ENCODE data around the gene ARHGAP10.
"Not testable (repeated sequence)": the region's sequence is repeated elsewhere in the genome, so short reads cannot be mapped to it uniquely, and the experiment has no call there.

Gene ARHGAP10

DNA sequence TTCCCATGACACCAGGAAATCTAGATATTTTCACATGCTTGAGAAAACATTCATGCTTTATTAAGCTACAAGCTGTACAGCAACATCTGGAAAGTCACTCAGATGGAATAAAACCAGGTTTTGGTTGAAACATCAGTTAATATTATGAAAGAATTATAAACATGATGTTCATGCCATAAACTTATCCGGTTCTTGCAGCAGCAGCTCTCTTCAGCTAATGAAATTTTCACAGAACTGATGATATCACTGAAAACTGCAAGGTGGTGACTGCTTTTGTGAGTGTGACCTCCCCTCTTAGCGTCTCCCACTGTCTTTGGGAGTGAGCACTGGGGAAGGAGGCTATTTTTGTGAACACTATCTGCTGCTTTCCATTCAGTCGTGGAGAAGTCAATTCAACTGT, 56.9 kb downstream of the ARHGAP10 start:
- Histone ChIP-seq H3K36me3 (ENCODE audit: control insufficient read depth in 5 of 5, insufficient read depth in 5 of 5, low read length in 5 of 5) (no peaks in the 10 kb centered on the region), H3K27ac (ENCODE audit: low read depth, low read length) (no peak overlapping the region), H3K4me1 (ENCODE audit: control insufficient read depth in 5 of 5, insufficient read depth in 5 of 5, low read length in 5 of 5) (peaks cover 5 to 38% (median 33%) of the 10 kb centered on the region in 5 donors), H3K9me3 (ENCODE audit: control insufficient read depth in 5 of 5, low read length in 5 of 5) (no peaks in the 10 kb centered on the region), H3K9ac (ENCODE audit: low read length in 5 of 5) (no peak overlapping the region), H3K4me3 (ENCODE audit: low read depth in 1 of 5, low read length in 5 of 5) (no peak overlapping the region), H3K27me3 (ENCODE audit: control insufficient read depth in 5 of 5, insufficient read depth in 4 of 5, low read length in 5 of 5) (no peaks in the 10 kb centered on the region)

DNA sequence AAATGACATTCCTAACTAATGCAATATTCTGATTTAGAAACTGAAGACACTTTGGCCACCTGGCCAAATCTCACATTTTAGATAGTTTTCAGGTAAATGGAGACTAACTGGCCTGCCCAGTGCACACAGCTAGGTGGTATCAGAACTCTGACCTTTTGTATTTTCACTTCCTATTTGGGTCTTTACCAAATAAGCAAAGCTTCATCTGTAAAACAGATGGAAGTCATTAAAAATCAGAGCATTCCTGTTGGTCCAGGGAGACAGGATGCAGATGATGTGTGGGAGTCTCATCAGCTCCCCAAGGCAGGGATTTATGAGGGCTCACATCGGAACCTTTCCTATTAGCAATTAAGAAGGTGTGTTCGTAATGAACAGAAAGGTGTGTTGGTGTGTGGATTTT, 57.7 kb downstream of the ARHGAP10 start:
- Histone ChIP-seq H3K9me3 (ENCODE audit: control insufficient read depth in 5 of 5, low read length in 5 of 5) (no peaks in the 10 kb centered on the region), H3K9ac (ENCODE audit: low read length in 5 of 5) (no peak overlapping the region), H3K4me3 (ENCODE audit: low read depth in 1 of 5, low read length in 5 of 5) (no peak overlapping the region), H3K36me3 (ENCODE audit: control insufficient read depth in 5 of 5, insufficient read depth in 5 of 5, low read length in 5 of 5) (no peaks in the 10 kb centered on the region), H3K27ac (ENCODE audit: low read depth, low read length) (no peak overlapping the region), H3K4me1 (ENCODE audit: control insufficient read depth in 5 of 5, insufficient read depth in 5 of 5, low read length in 5 of 5) (peaks cover 5 to 44% (median 41%) of the 10 kb centered on the region in 5 donors), H3K27me3 (ENCODE audit: control insufficient read depth in 5 of 5, insufficient read depth in 4 of 5, low read length in 5 of 5) (no peaks in the 10 kb centered on the region)

DNA sequence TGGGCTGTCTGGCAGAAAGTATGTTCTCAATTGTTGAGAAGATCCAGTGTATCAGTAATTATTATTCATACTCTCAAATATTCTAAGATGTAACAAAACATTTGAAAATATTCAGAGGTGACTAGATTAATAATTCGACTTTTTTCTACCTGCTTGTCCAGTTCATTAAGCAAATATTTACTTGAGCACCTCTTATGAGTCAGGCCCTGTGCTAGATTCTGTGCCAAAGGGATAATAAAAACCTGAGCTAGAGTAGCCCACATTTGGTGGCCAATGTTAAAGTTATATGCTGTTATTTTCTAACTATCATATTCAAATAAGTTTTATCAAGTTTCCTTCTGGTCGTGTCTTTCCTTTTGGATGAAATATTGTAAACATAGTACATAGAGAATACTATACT, 58.5 kb downstream of the ARHGAP10 start:
- Histone ChIP-seq H3K27me3 (ENCODE audit: control insufficient read depth in 5 of 5, insufficient read depth in 4 of 5, low read length in 5 of 5) (no peaks in the 10 kb centered on the region), H3K4me3 (ENCODE audit: low read depth in 1 of 5, low read length in 5 of 5) (no peak overlapping the region), H3K36me3 (ENCODE audit: control insufficient read depth in 5 of 5, insufficient read depth in 5 of 5, low read length in 5 of 5) (no peaks in the 10 kb centered on the region), H3K4me1 (ENCODE audit: control insufficient read depth in 5 of 5, insufficient read depth in 5 of 5, low read length in 5 of 5) (peaks cover 5 to 44% (median 41%) of the 10 kb centered on the region in 5 donors), H3K9me3 (ENCODE audit: control insufficient read depth in 5 of 5, low read length in 5 of 5) (no peaks in the 10 kb centered on the region), H3K27ac (ENCODE audit: low read depth, low read length) (no peak overlapping the region), H3K9ac (ENCODE audit: low read length in 5 of 5) (no peak overlapping the region)

- Histone ChIP-seq H3K4me3 (ENCODE audit: low read depth in 1 of 5, low read length in 5 of 5) (no peak overlapping the region), H3K4me1 (ENCODE audit: control insufficient read depth in 5 of 5, insufficient read depth in 5 of 5, low read length in 5 of 5) (peaks cover 5 to 39% (median 37%) of the 10 kb centered on the region in 5 donors), H3K27ac (ENCODE audit: low read depth, low read length) (no peak overlapping the region), H3K9ac (ENCODE audit: low read length in 5 of 5) (no peak overlapping the region), H3K9me3 (ENCODE audit: control insufficient read depth in 5 of 5, low read length in 5 of 5) (no peaks in the 10 kb centered on the region), H3K27me3 (ENCODE audit: control insufficient read depth in 5 of 5, insufficient read depth in 4 of 5, low read length in 5 of 5) (no peaks in the 10 kb centered on the region), H3K36me3 (ENCODE audit: control insufficient read depth in 5 of 5, insufficient read depth in 5 of 5, low read length in 5 of 5) (no peaks in the 10 kb centered on the region)
Observed at GRCh38 chr4:147791341-147791740, 59.5 kb downstream of the ARHGAP10 start.

DNA sequence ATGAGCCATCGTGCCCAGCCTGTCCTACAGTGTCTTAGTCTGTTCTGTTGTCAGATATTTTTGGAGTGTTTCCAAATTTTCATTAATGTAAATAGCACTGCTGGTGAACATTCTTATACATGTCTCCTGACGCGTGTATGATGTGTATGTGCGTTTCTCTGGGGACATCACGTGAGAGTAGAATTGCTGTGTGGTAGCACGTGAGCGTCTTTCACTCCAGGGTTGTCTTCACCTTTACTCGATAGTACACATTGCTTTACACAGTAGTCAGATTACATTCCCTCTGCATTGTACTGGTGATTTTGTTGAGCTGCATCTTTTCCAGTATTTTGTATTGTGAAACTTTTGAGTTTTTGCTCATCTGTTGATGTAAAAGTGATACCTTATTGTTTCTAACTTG, 60.0 kb downstream of the ARHGAP10 start:
- no peak overlapping the region for H3K27ac ChIP-seq (ENCODE audit: low read depth, low read length)
- H3K4me3 ChIP-seq (ENCODE audit: low read depth in 1 of 5, low read length in 5 of 5), result no peak overlapping the region
- H3K9ac ChIP-seq (ENCODE audit: low read length in 5 of 5), result no peak overlapping the region
- no peaks in the 10 kb centered on the region for H3K9me3 ChIP-seq (ENCODE audit: control insufficient read depth in 5 of 5, low read length in 5 of 5)
- H3K27me3 ChIP-seq (ENCODE audit: control insufficient read depth in 5 of 5, insufficient read depth in 4 of 5, low read length in 5 of 5), result no peaks in the 10 kb centered on the region
- H3K4me1 ChIP-seq (ENCODE audit: control insufficient read depth in 5 of 5, insufficient read depth in 5 of 5, low read length in 5 of 5), result peaks cover 5 to 34% (median 33%) of the 10 kb centered on the region in 5 donors
- no peaks in the 10 kb centered on the region for H3K36me3 ChIP-seq (ENCODE audit: control insufficient read depth in 5 of 5, insufficient read depth in 5 of 5, low read length in 5 of 5)

- H3K27ac ChIP-seq (ENCODE audit: low read depth, low read length), result peak overlapping the region; percentile 32
- H3K27me3 ChIP-seq (ENCODE audit: control insufficient read depth in 5 of 5, insufficient read depth in 4 of 5, low read length in 5 of 5), result no peaks in the 10 kb centered on the region
- no peaks in the 10 kb centered on the region for H3K9me3 ChIP-seq (ENCODE audit: control insufficient read depth in 5 of 5, low read length in 5 of 5)
- H3K36me3 ChIP-seq (ENCODE audit: control insufficient read depth in 5 of 5, insufficient read depth in 5 of 5, low read length in 5 of 5), result no peaks in the 10 kb centered on the region
- H3K4me3 ChIP-seq (ENCODE audit: low read depth in 1 of 5, low read length in 5 of 5), result no peak overlapping the region
- peaks cover 5 to 25% (median 19%) of the 10 kb centered on the region in 5 donors for H3K4me1 ChIP-seq (ENCODE audit: control insufficient read depth in 5 of 5, insufficient read depth in 5 of 5, low read length in 5 of 5)
- peak overlapping the region in 1 of 5 donors; percentile 44 for H3K9ac ChIP-seq (ENCODE audit: low read length in 5 of 5)
Observed at GRCh38 chr4:147793569-147794313, 61.9 kb downstream of the ARHGAP10 start.

GRCh38 chr4:147794314-147794680, 62.4 kb downstream of the ARHGAP10 start:
- peaks cover 3 to 24% (median 17%) of the 10 kb centered on the region in 5 donors for H3K4me1 ChIP-seq (ENCODE audit: control insufficient read depth in 5 of 5, insufficient read depth in 5 of 5, low read length in 5 of 5)
- H3K4me3 ChIP-seq (ENCODE audit: low read depth in 1 of 5, low read length in 5 of 5), result no peak overlapping the region
- H3K27ac ChIP-seq (ENCODE audit: low read depth, low read length), result peak overlapping the region; percentile 32
- no peaks in the 10 kb centered on the region for H3K36me3 ChIP-seq (ENCODE audit: control insufficient read depth in 5 of 5, insufficient read depth in 5 of 5, low read length in 5 of 5)
- H3K9me3 ChIP-seq (ENCODE audit: control insufficient read depth in 5 of 5, low read length in 5 of 5), result no peaks in the 10 kb centered on the region
- no peaks in the 10 kb centered on the region for H3K27me3 ChIP-seq (ENCODE audit: control insufficient read depth in 5 of 5, insufficient read depth in 4 of 5, low read length in 5 of 5)
- H3K9ac ChIP-seq (ENCODE audit: low read length in 5 of 5), result no peak overlapping the region

- H3K36me3 ChIP-seq (ENCODE audit: control insufficient read depth in 5 of 5, insufficient read depth in 5 of 5, low read length in 5 of 5), result no peaks in the 10 kb centered on the region
- no peaks in the 10 kb centered on the region for H3K9me3 ChIP-seq (ENCODE audit: control insufficient read depth in 5 of 5, low read length in 5 of 5)
- H3K9ac ChIP-seq (ENCODE audit: low read length in 5 of 5), result no peak overlapping the region
- no peaks in the 10 kb centered on the region for H3K27me3 ChIP-seq (ENCODE audit: control insufficient read depth in 5 of 5, insufficient read depth in 4 of 5, low read length in 5 of 5)
- H3K27ac ChIP-seq (ENCODE audit: low read depth, low read length), result no peak overlapping the region
- no peak overlapping the region for H3K4me3 ChIP-seq (ENCODE audit: low read depth in 1 of 5, low read length in 5 of 5)
- peaks cover 3 to 23% (median 19%) of the 10 kb centered on the region in 5 donors for H3K4me1 ChIP-seq (ENCODE audit: control insufficient read depth in 5 of 5, insufficient read depth in 5 of 5, low read length in 5 of 5)
Observed at GRCh38 chr4:147794787-147795413, 63.0 kb downstream of the ARHGAP10 start.

DNA sequence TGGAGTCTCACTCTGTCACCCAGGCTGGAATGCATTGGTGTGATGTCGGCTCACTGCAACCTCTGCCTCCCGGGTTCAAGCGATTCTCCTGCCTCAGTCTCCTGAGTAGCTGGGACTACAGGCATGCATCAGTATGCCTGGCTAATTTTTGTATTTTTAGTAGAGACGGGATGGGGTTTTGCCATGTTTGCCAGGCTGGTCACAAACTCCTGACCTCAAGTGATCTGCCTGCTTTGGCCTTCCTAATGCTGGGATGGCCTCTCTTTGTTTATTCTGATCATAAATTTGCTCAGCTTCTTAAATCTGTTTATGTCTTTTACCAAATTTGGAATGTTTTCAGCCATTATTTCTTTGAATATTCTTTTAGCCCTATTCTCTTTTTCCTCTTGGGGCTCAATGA, 67.2 kb downstream of the ARHGAP10 start:
- not testable (repeated sequence) for H3K36me3 ChIP-seq (ENCODE audit: control insufficient read depth in 5 of 5, insufficient read depth in 5 of 5, low read length in 5 of 5)

GRCh38 chr4:147799986-147800555, 68.2 kb downstream of the ARHGAP10 start:
- H3K27ac ChIP-seq (ENCODE audit: low read depth, low read length), result no peak overlapping the region
- H3K4me1 ChIP-seq (ENCODE audit: control insufficient read depth in 5 of 5, insufficient read depth in 5 of 5, low read length in 5 of 5), result peaks cover 0 to 20% (median 11%) of the 10 kb centered on the region in 5 donors
- no peaks in the 10 kb centered on the region for H3K36me3 ChIP-seq (ENCODE audit: control insufficient read depth in 5 of 5, insufficient read depth in 5 of 5, low read length in 5 of 5)
- no peaks in the 10 kb centered on the region for H3K27me3 ChIP-seq (ENCODE audit: control insufficient read depth in 5 of 5, insufficient read depth in 4 of 5, low read length in 5 of 5)
- no peaks in the 10 kb centered on the region for H3K9me3 ChIP-seq (ENCODE audit: control insufficient read depth in 5 of 5, low read length in 5 of 5)
- H3K9ac ChIP-seq (ENCODE audit: low read length in 5 of 5), result peak overlapping the region in 1 of 5 donors; percentile 5
- no peak overlapping the region for H3K4me3 ChIP-seq (ENCODE audit: low read depth in 1 of 5, low read length in 5 of 5)

More for the DNA sequence above, 67.2 kb downstream of the ARHGAP10 start:
- not testable (repeated sequence) for H3K27ac ChIP-seq (ENCODE audit: low read depth, low read length); H3K9me3 ChIP-seq (ENCODE audit: control insufficient read depth in 5 of 5, low read length in 5 of 5); H3K4me3 ChIP-seq (ENCODE audit: low read depth in 1 of 5, low read length in 5 of 5); H3K27me3 ChIP-seq (ENCODE audit: control insufficient read depth in 5 of 5, insufficient read depth in 4 of 5, low read length in 5 of 5); H3K9ac ChIP-seq (ENCODE audit: low read length in 5 of 5)
- H3K4me1 ChIP-seq (ENCODE audit: control insufficient read depth in 5 of 5, insufficient read depth in 5 of 5, low read length in 5 of 5), result peaks cover 0 to 23% (median 17%) of the 10 kb centered on the region in 5 donors

All from subcutaneous abdominal adipose tissue (tissue), 5 donors.